Testis (tissue), 2 donors: ENCODE data around the gene ACVRL1.

Experiments used
- CTCF ChIP-seq, 3 experiments: fragments of 450-650 bp in 2 of 3; fragments of 200-600 bp in 1 of 3; sonication (generic) in 1 of 3; IDR thresholded peaks; one replicate each; pipeline ENCODE4 v1.5.1; 2016 to 2019; ENCODE audit warnings: antibody characterized with exemption in 3 of 3, mild to moderate bottlenecking in 2 of 3, moderate library complexity in 1 of 3
- POLR2A ChIP-seq: fragments of 450-650 bp; IDR thresholded peaks from one replicate; pipeline ENCODE4 v1.6.1; 2017; ENCODE audit warnings: antibody characterized with exemption, mild to moderate bottlenecking, moderate library complexity

- TF ChIP-seq CTCF (IDR thresholded peaks at IDR 0.05), result no peak
- TF ChIP-seq POLR2A, result no peak
Observed at GRCh38 chr12:51914034-51914923, 7.0 kb downstream of the ACVRL1 start.
